HepG2 (cell line): ENCODE measurements around the gene RBM34.

Experiments
- GZF1 ChIP-seq: sonication (generic); formaldehyde crosslinking; IDR thresholded peaks from 2 replicates; pipeline ENCODE4 v1.5.1; 2020; ENCODE audit warnings: mild to moderate bottlenecking, missing genetic modification reagents
- ONECUT2 ChIP-seq: sonication (generic); formaldehyde crosslinking; IDR thresholded peaks from 2 replicates; pipeline ENCODE4 v1.4.0; 2020; ENCODE audit warnings: missing genetic modification reagents
- TAF1 ChIP-seq: sonication (generic); formaldehyde crosslinking; IDR thresholded peaks from 2 replicates; pipeline ENCODE4 v1.4.0; 2020; ENCODE audit warnings: missing genetic modification reagents
- ZBTB43 ChIP-seq: sonication (generic); formaldehyde crosslinking; conservative IDR thresholded peaks from 2 replicates; pipeline ENCODE4 v1.4.0; 2020; ENCODE audit warnings: missing genetic modification reagents

DNA sequence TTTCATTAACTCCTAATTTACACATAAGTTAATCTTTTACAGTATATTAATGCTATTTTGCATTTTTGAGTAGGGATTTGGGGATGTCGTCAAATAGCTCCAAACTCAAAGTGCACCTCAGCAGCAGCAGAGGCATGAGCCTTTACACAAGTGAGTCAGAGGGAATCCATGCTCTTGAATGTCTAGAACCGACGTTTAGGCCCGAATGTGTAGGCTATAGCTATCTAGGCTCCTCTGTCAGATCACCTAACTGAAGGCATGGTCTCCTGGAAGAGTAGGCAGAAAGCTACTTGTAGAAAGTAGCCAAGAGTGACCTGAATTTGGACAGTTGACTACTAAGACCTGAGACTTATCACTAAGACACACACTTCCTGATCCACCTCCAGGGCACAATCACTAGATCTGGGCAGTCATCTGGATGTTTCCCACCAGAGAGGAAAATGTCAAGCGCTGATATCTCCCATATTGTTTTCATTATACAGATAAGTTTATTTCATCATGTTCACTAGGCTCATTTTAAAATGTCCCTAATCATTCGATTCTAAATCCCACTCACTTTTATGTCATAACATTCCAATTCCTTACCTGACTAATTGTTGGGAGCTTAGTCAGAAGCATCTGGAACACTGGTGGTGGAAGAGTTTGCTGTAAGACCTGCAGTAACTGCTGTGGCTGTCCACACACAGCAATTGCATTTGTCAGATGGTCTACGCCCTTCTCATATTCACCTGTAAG, 47.7 kb downstream of the RBM34 start:
- no peak for TF ChIP-seq ONECUT2
- no peak for TF ChIP-seq GZF1 (CRISPR knock-in tag)
- no peak for TF ChIP-seq TAF1 (CRISPR knock-in tag)
- TF ChIP-seq ZBTB43 (CRISPR knock-in tag) = no peak
